Measurements from ENCODE around the gene BAHCC1.

Gene BAHCC1

GRCh38 chr17:81514739-81515529 lies 119.7 kb downstream of the BAHCC1 start:
- H3K4me1 ChIP-seq (ENCODE audit: control insufficient read depth, insufficient read depth, low read length) = peaks cover 14% of the 10 kb centered on the region
- H3K27ac ChIP-seq (ENCODE audit: extremely low read depth, low read depth, low read length) = peak overlapping the region; percentile 100
- peak overlapping the region; percentile 72 for H3K4me3 ChIP-seq (ENCODE audit: low read depth, low read length)
- H3K36me3 ChIP-seq (ENCODE audit: control insufficient read depth in 2 of 2, insufficient read depth in 1 of 2, low read length in 2 of 2) = peaks cover 4 to 24% of the 10 kb centered on the region in 2 experiments; a peak in 2 of 3 replicates
- ChIA-PET POLR2A (interaction anchor here (0.6 to 9.9 kb wide), 10 partner anchors 9 to 1139 kb away, joined by 3 to 85 read pairs (median 4); partner anchors contain the start of genes ARL16, BAHCC1, FAAP100 and HGS), CTCF (interaction anchor here (0.6 to 1.2 kb wide), 2 partner anchors 86 to 381 kb away, joined by 3 to 4 read pairs; no protein-coding TSS in a partner anchor)
- no peaks in the 10 kb centered on the region for H3K9me3 ChIP-seq (ENCODE audit: control insufficient read depth, insufficient read depth, low read depth, low read length)
- TF ChIP-seq ZNF416 (tag by site-specific recombination; IDR thresholded peaks at IDR 0.05) (no peak), ZSCAN5A (tag by site-specific recombination; IDR thresholded peaks at IDR 0.05) (no peak), SALL2 (tag by site-specific recombination; IDR thresholded peaks at IDR 0.05; ENCODE audit: borderline replicate concordance) (no peak), KLF17 (tag by site-specific recombination; IDR thresholded peaks at IDR 0.05) (peak; percentile 64; the same call in 1 of the 2 replicates), ZNF654 (tag by site-specific recombination; IDR thresholded peaks at IDR 0.05; ENCODE audit: low read depth) (no peak), ZNF19 (tag by site-specific recombination; IDR thresholded peaks at IDR 0.05; ENCODE audit: low read depth) (no peak), ZNF280C (tag by site-specific recombination; IDR thresholded peaks at IDR 0.05) (no peak), ZNF837 (tag by site-specific recombination; IDR thresholded peaks at IDR 0.05) (no peak), ZNF639 (tag by site-specific recombination; IDR thresholded peaks at IDR 0.05) (no peak), ZEB2 (tag by site-specific recombination; IDR thresholded peaks at IDR 0.05) (peak; percentile 66), SP3 (tag by site-specific recombination; IDR thresholded peaks at IDR 0.05) (peak; percentile 65), ZSCAN16 (tag by site-specific recombination; IDR thresholded peaks at IDR 0.05) (no peak), ZBTB11 (tag by site-specific recombination; conservative IDR thresholded peaks at IDR 0.05; ENCODE audit: low read depth) (peak; percentile 88), ZNF23 (tag by site-specific recombination; IDR thresholded peaks at IDR 0.05; ENCODE audit: borderline replicate concordance) (no peak), GLI2 (tag by site-specific recombination; IDR thresholded peaks at IDR 0.05; ENCODE audit: borderline replicate concordance, low read depth) (no peak), ZBTB17 (tag by site-specific recombination; IDR thresholded peaks at IDR 0.05) (peak; percentile 26; the same call in 1 of the 2 replicates), ZNF362 (tag by site-specific recombination; IDR thresholded peaks at IDR 0.05) (no peak), ZNF394 (tag by site-specific recombination; IDR thresholded peaks at IDR 0.05; ENCODE audit: borderline replicate concordance) (peak; percentile 64; the same call in 1 of the 2 replicates), ZNF488 (tag by site-specific recombination; IDR thresholded peaks at IDR 0.05) (no peak), ZNF621 (tag by site-specific recombination; IDR thresholded peaks at IDR 0.05) (no peak), YY1 (tag by site-specific recombination; IDR thresholded peaks at IDR 0.05) (no peak), ZNF664 (tag by site-specific recombination; IDR thresholded peaks at IDR 0.05) (no peak), ZNF112 (tag by site-specific recombination; IDR thresholded peaks at IDR 0.05) (no peak), ZNF24 (tag by site-specific recombination; IDR thresholded peaks at IDR 0.05) (no peak), ZNF596 (tag by site-specific recombination; IDR thresholded peaks at IDR 0.05) (no peak)

Measured in HEK293 (cell line).